ENCODE results near the gene MAMDC2.

Gene MAMDC2

GRCh38 chr9:70110194-70111041, 66.8 kb downstream of the MAMDC2 start:
- H3K27me3 ChIP-seq (ENCODE audit: low read depth) = peaks cover 4% of the 10 kb centered on the region; the same call in 1 of the 2 replicates
- no peaks in the 10 kb centered on the region for H3K9me3 ChIP-seq
- peaks cover under 1% of the 10 kb centered on the region; the same call in 1 of the 2 replicates for H3K4me1 ChIP-seq
- in situ Hi-C loops (cut with MboI; ENCODE audit: low sequenced_read_pairs) = no loop called here
- no peaks in the 10 kb centered on the region for H3K36me3 ChIP-seq (replicated peaks)
- DNase-seq (ENCODE audit: low spot score in 2 of 2) = no peak
- no peak overlapping the region for H3K4me3 ChIP-seq

- peaks cover 4% of the 10 kb centered on the region; the same call in 1 of the 2 replicates for H3K27me3 ChIP-seq (ENCODE audit: low read depth)
- DNase-seq (ENCODE audit: low spot score in 2 of 2) = peak; percentile 45 to 84
- no peaks in the 10 kb centered on the region for H3K9me3 ChIP-seq
- no peaks in the 10 kb centered on the region for H3K36me3 ChIP-seq (replicated peaks)
- in situ Hi-C loops (cut with MboI; ENCODE audit: low sequenced_read_pairs) = no loop called here
- H3K4me3 ChIP-seq = no peak overlapping the region
- peaks cover 6% of the 10 kb centered on the region; the same call in 1 of the 2 replicates for H3K4me1 ChIP-seq
Observed at GRCh38 chr9:70111042-70111602, 67.5 kb downstream of the MAMDC2 start.

- Histone ChIP-seq H3K27me3 (ENCODE audit: low read depth) (peaks cover 4% of the 10 kb centered on the region; the same call in 1 of the 2 replicates), H3K36me3 (replicated peaks) (no peaks in the 10 kb centered on the region), H3K4me3 (no peak overlapping the region), H3K4me1 (peaks cover 6% of the 10 kb centered on the region; the same call in 1 of the 2 replicates), H3K9me3 (no peaks in the 10 kb centered on the region)
- DNase-seq (ENCODE audit: low spot score in 2 of 2) = no peak
- in situ Hi-C loops (cut with MboI; ENCODE audit: low sequenced_read_pairs) = no loop called here
Observed at GRCh38 chr9:70111641-70112236, 68.1 kb downstream of the MAMDC2 start.

GRCh38 chr9:70112981-70113380, 69.3 kb downstream of the MAMDC2 start:
- Histone ChIP-seq H3K27me3 (ENCODE audit: low read depth) (peaks cover 4% of the 10 kb centered on the region; the same call in 1 of the 2 replicates), H3K9me3 (no peaks in the 10 kb centered on the region), H3K4me1 (peaks cover 6% of the 10 kb centered on the region; the same call in 1 of the 2 replicates), H3K4me3 (no peak overlapping the region), H3K36me3 (replicated peaks) (no peaks in the 10 kb centered on the region)
- in situ Hi-C loops (cut with MboI; ENCODE audit: low sequenced_read_pairs) = no loop called here
- no peak for DNase-seq (ENCODE audit: low spot score in 2 of 2)

- Histone ChIP-seq H3K4me3 (no peak overlapping the region), H3K36me3 (replicated peaks) (no peaks in the 10 kb centered on the region), H3K9me3 (no peaks in the 10 kb centered on the region), H3K27me3 (ENCODE audit: low read depth) (peaks cover 4% of the 10 kb centered on the region; the same call in 1 of the 2 replicates), H3K4me1 (peaks cover 6% of the 10 kb centered on the region; the same call in 1 of the 2 replicates)
- in situ Hi-C loops (cut with MboI; ENCODE audit: low sequenced_read_pairs) = no loop called here
- DNase-seq (ENCODE audit: low spot score in 2 of 2) = peak; percentile 42 to 74
Observed at GRCh38 chr9:70113403-70114022, 69.9 kb downstream of the MAMDC2 start.

GRCh38 chr9:70114898-70115297, 71.2 kb downstream of the MAMDC2 start:
- Histone ChIP-seq H3K36me3 (replicated peaks) (no peaks in the 10 kb centered on the region), H3K27me3 (ENCODE audit: low read depth) (peaks cover 4% of the 10 kb centered on the region; the same call in 1 of the 2 replicates), H3K4me1 (peaks cover 6% of the 10 kb centered on the region; the same call in 1 of the 2 replicates), H3K9me3 (no peaks in the 10 kb centered on the region), H3K4me3 (no peak overlapping the region)
- in situ Hi-C loops (cut with MboI; ENCODE audit: low sequenced_read_pairs) = no loop called here
- DNase-seq (ENCODE audit: low spot score in 2 of 2) = no peak

GRCh38 chr9:70117835-70118319, 74.2 kb downstream of the MAMDC2 start:
- no peak for DNase-seq (ENCODE audit: low spot score in 2 of 2)
- in situ Hi-C loops (cut with MboI; ENCODE audit: low sequenced_read_pairs) = no loop called here
- Histone ChIP-seq H3K9me3 (no peaks in the 10 kb centered on the region), H3K4me1 (peaks cover 6% of the 10 kb centered on the region; the same call in 1 of the 2 replicates), H3K27me3 (ENCODE audit: low read depth) (no peaks in the 10 kb centered on the region), H3K36me3 (replicated peaks) (no peaks in the 10 kb centered on the region), H3K4me3 (no peak overlapping the region)

GRCh38 chr9:70119786-70120185, 76.1 kb downstream of the MAMDC2 start:
- H3K4me3 ChIP-seq = no peak overlapping the region
- no peaks in the 10 kb centered on the region for H3K9me3 ChIP-seq
- in situ Hi-C loops (cut with MboI; ENCODE audit: low sequenced_read_pairs) = no loop called here
- H3K4me1 ChIP-seq = peaks cover 6% of the 10 kb centered on the region; the same call in 1 of the 2 replicates
- H3K27me3 ChIP-seq (ENCODE audit: low read depth) = no peaks in the 10 kb centered on the region
- no peak for DNase-seq (ENCODE audit: low spot score in 2 of 2)
- no peaks in the 10 kb centered on the region for H3K36me3 ChIP-seq (replicated peaks)

GRCh38 chr9:70120834-70121510, 77.3 kb downstream of the MAMDC2 start:
- no peak for DNase-seq (ENCODE audit: low spot score in 2 of 2)
- no peaks in the 10 kb centered on the region for H3K36me3 ChIP-seq (replicated peaks)
- H3K27me3 ChIP-seq (ENCODE audit: low read depth) = no peaks in the 10 kb centered on the region
- H3K4me3 ChIP-seq = no peak overlapping the region
- H3K9me3 ChIP-seq = no peaks in the 10 kb centered on the region
- in situ Hi-C loops (cut with MboI; ENCODE audit: low sequenced_read_pairs) = no loop called here
- peaks cover under 1% of the 10 kb centered on the region; the same call in 1 of the 2 replicates for H3K4me1 ChIP-seq

GRCh38 chr9:70121818-70122436, 78.3 kb downstream of the MAMDC2 start:
- no peaks in the 10 kb centered on the region for H3K27me3 ChIP-seq (ENCODE audit: low read depth)
- in situ Hi-C loops (cut with MboI; ENCODE audit: low sequenced_read_pairs) = no loop called here
- H3K4me1 ChIP-seq = no peaks in the 10 kb centered on the region
- no peaks in the 10 kb centered on the region for H3K9me3 ChIP-seq
- H3K4me3 ChIP-seq = no peak overlapping the region
- H3K36me3 ChIP-seq (replicated peaks) = no peaks in the 10 kb centered on the region
- no peak for DNase-seq (ENCODE audit: low spot score in 2 of 2)

- H3K4me3 ChIP-seq = no peak overlapping the region
- no peaks in the 10 kb centered on the region for H3K36me3 ChIP-seq (replicated peaks)
- H3K27me3 ChIP-seq (ENCODE audit: low read depth) = 0 out of 2 replicates have a peak, but pooled peaks cover 3% of the 10 kb centered on the region
- no peak for DNase-seq (ENCODE audit: low spot score in 2 of 2)
- no peaks in the 10 kb centered on the region for H3K9me3 ChIP-seq
- no peaks in the 10 kb centered on the region for H3K4me1 ChIP-seq
- in situ Hi-C loops (cut with MboI; ENCODE audit: low sequenced_read_pairs) = no loop called here
Observed at GRCh38 chr9:70123695-70124094, 80.0 kb downstream of the MAMDC2 start.

GRCh38 chr9:70125621-70126263, 82.1 kb downstream of the MAMDC2 start:
- Histone ChIP-seq H3K27me3 (ENCODE audit: low read depth) (0 out of 2 replicates have a peak, but pooled peaks cover 3% of the 10 kb centered on the region), H3K4me3 (no peak overlapping the region), H3K4me1 (no peaks in the 10 kb centered on the region), H3K9me3 (no peaks in the 10 kb centered on the region), H3K36me3 (replicated peaks) (no peaks in the 10 kb centered on the region)
- in situ Hi-C loops (cut with MboI; ENCODE audit: low sequenced_read_pairs) = no loop called here
- DNase-seq (ENCODE audit: low spot score in 2 of 2) = no peak
